ENCODE measurements around the gene AFF3.

DNA sequence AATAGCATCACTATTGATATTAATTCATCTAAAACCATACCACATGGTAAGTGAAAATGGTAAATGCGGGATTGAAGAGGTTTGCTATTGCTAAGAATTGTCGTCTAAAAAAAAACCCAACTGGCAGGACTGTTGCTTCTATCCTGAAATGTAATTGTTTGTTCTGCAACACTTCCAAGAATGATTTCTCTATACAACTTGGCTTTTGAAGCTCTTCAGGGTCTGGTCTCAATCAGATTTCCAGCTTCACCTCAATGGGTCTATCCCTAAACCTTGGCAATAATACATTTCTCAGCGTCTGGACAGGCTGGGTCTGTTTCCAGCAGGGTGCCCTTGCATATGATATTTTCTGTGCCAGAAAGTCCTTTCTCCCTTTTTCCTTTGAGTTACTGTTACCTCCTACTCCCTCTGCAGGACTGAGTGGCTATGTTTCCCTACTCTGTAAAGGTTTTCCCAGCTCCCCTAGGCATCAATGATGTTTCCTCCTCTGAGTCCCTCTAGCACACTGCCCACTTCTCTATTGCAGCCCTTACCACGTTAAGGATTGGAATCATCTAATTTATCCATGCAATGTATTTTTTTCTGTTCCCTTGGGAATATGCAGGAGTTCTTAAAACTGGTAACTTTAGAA, 534.4 kb downstream of the AFF3 start:
- TF ChIP-seq, protein P1, sequence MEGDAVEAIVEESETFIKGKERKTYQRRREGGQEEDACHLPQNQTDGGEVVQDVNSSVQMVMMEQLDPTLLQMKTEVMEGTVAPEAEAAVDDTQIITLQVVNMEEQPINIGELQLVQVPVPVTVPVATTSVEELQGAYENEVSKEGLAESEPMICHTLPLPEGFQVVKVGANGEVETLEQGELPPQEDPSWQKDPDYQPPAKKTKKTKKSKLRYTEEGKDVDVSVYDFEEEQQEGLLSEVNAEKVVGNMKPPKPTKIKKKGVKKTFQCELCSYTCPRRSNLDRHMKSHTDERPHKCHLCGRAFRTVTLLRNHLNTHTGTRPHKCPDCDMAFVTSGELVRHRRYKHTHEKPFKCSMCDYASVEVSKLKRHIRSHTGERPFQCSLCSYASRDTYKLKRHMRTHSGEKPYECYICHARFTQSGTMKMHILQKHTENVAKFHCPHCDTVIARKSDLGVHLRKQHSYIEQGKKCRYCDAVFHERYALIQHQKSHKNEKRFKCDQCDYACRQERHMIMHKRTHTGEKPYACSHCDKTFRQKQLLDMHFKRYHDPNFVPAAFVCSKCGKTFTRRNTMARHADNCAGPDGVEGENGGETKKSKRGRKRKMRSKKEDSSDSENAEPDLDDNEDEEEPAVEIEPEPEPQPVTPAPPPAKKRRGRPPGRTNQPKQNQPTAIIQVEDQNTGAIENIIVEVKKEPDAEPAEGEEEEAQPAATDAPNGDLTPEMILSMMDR (IDR thresholded peaks at IDR 0.05; ENCODE audit: low read length): no peak
- no peak for TF ChIP-seq EZH2 (IDR thresholded peaks at IDR 0.05; ENCODE audit: borderline replicate concordance, low read length)

Measured in OCI-LY1 (cell line).